Gastroesophageal sphincter (tissue), 4 donors: ENCODE measurements around the gene HDAC4. TPM values are rescaled to one million over a fixed set of nuclear protein-coding genes. Genes with fewer than 3 reads are reported as not detected.

Experiments
- ATAC-seq: fragments of 150-250 bp; one replicate; pipeline ENCODE4 v1.9.1; 2016; ENCODE audit warnings: mild to moderate bottlenecking, moderate library complexity
- H3K27ac ChIP-seq, 4 donors: fragments of 200-600 bp; sonication (generic) in 3 of 4; 1 replicate in 3 of 4; 2 replicates in 1 of 4; pipeline ENCODE4 v1.5.1; 2016 to 2019
- H3K27me3 ChIP-seq: fragments of 200-600 bp; sonication (generic); one replicate; pipeline ENCODE4 v1.5.1; 2019
- H3K36me3 ChIP-seq, 2 donors: fragments of 200-600 bp; sonication (generic); one replicate each; pipeline ENCODE4 v1.5.1; 2019; ENCODE audit warnings: control low read depth in 1 of 2
- H3K4me1 ChIP-seq, 3 donors: fragments of 200-600 bp; sonication (generic); 1 replicate in 2 of 3; 2 replicates in 1 of 3; pipeline ENCODE4 v1.5.1; 2016 to 2019; ENCODE audit warnings: control low read depth in 2 of 3
- H3K4me3 ChIP-seq, 2 donors: fragments of 200-600 bp; sonication (generic); one replicate each; pipeline ENCODE4 v1.5.1; 2019; ENCODE audit warnings: mild to moderate bottlenecking in 1 of 2, moderate library complexity in 1 of 2
- H3K9me3 ChIP-seq, 3 donors: fragments of 200-600 bp; sonication (generic); one replicate each; pipeline ENCODE4 v1.5.1; 2017 to 2019; ENCODE audit warnings: control low read depth in 2 of 3
- CTCF ChIP-seq, 4 experiments: fragments of 200-600 bp in 2 of 4; fragments of 450-650 bp in 2 of 4; sonication (generic) in 1 of 4; IDR thresholded peaks; one replicate each; pipeline ENCODE4 v1.5.1; 2017 to 2019; ENCODE audit warnings: antibody characterized with exemption in 4 of 4, mild to moderate bottlenecking in 2 of 4, moderate library complexity in 2 of 4
- EP300 ChIP-seq: sonication (generic); formaldehyde crosslinking; IDR thresholded peaks from one replicate; pipeline ENCODE4 v1.6.1; 2017; ENCODE audit warnings: antibody characterized with exemption, mild to moderate bottlenecking
- POLR2A ChIP-seq, 2 donors: fragments of 450-650 bp; IDR thresholded peaks; one replicate each; pipeline ENCODE4 v1.6.1; 2017; ENCODE audit warnings: antibody characterized with exemption in 2 of 2, mild to moderate bottlenecking in 2 of 2, moderate library complexity in 1 of 2
- POLR2AphosphoS5 ChIP-seq: sonication (generic); formaldehyde crosslinking; IDR thresholded peaks from one replicate; pipeline ENCODE4 v1.6.1; 2017; ENCODE audit warnings: antibody characterized with exemption
- WGBS, 2 donors: methylation state at CpG; one replicate each; pipeline ENCODE4 v1.1.5; 2018; ENCODE audit warnings: low coverage in 1 of 2; 5-methylcytosine and 5-hydroxymethylcytosine counted together
- total RNA-seq, 4 donors: library from RNA; depleted of rRNA; stranded (reverse); fragments of >200 nt; gene quantifications; one replicate each; pipeline ENCODE4 v1.1.0, GENCODE V29; 2016

HDAC4 gene
- total RNA-seq, 4 donors from 2014 or later: 41.3 to 104 (median 85.8) TPM

DNA sequence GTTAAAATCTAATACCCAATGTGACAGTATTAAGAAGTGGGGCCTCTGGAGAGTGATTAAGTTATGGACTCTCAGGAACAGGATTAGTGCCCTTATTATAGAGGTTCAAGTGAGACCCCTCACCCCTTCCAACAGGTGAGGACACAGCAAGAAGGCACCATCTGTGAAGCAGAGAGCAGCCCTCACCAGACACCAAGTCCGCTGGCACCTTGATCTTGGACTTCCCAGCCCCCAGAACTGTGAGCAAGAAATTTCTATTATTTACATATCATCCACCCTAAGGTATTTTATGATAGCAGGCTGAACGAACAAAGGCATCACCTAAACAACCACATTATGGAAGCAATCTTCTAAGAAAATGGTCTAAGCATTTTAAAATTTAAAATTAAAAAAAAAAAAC is 59.0 kb downstream of the HDAC4 start:
- Histone ChIP-seq H3K27ac (peak overlapping the region in 3 of 4 donors; percentile 55 to 73 (median 72)), H3K4me3 (no peak overlapping the region), H3K36me3 (no peaks in the 10 kb centered on the region), H3K9me3 (no peaks in the 10 kb centered on the region), H3K4me1 (peaks cover 0 to 84% (median 15%) of the 10 kb centered on the region in 3 donors), H3K27me3 (no peaks in the 10 kb centered on the region)
- no peak for TF ChIP-seq POLR2AphosphoS5
- no peak for TF ChIP-seq EP300
- TF ChIP-seq CTCF (IDR thresholded peaks at IDR 0.05): no peak
- no peak for TF ChIP-seq POLR2A (IDR thresholded peaks at IDR 0.05)
- 69% methylated on average over 2 of the region's 2 CpGs; no CpG with 5 or more reads in 1 of the 2 donors for WGBS, 2 donors
- no peak for ATAC-seq

- Histone ChIP-seq H3K9me3 (no peaks in the 10 kb centered on the region), H3K27me3 (no peaks in the 10 kb centered on the region), H3K4me1 (peaks cover 0 to 83% (median 15%) of the 10 kb centered on the region in 3 donors), H3K36me3 (no peaks in the 10 kb centered on the region), H3K27ac (peak overlapping the region in 3 of 4 donors; percentile 55 to 73 (median 72)), H3K4me3 (no peak overlapping the region)
- TF ChIP-seq EP300 (no peak), CTCF (IDR thresholded peaks at IDR 0.05) (no peak), POLR2A (IDR thresholded peaks at IDR 0.05) (no peak), POLR2AphosphoS5 (no peak)
- WGBS, 2 donors: 33 to 48% methylated on average over 1 to 3 of the region's 8 CpGs
- ATAC-seq: no peak
These were observed 59.6 kb downstream of the HDAC4 start for GRCh38 chr2:239341146-239341732.

GRCh38 chr2:239339726-239340601 is 60.9 kb downstream of the HDAC4 start:
- no peak overlapping the region for H3K4me3 ChIP-seq
- TF ChIP-seq CTCF (IDR thresholded peaks at IDR 0.05) (no peak), POLR2AphosphoS5 (no peak), POLR2A (IDR thresholded peaks at IDR 0.05) (no peak), EP300 (no peak)
- peak overlapping the region in 3 of 4 donors; percentile 55 to 73 (median 72) for H3K27ac ChIP-seq
- H3K27me3 ChIP-seq: no peaks in the 10 kb centered on the region
- H3K36me3 ChIP-seq: no peaks in the 10 kb centered on the region
- no peaks in the 10 kb centered on the region for H3K9me3 ChIP-seq
- WGBS, 2 donors: 60% methylated on average over 1 of the region's 7 CpGs; no CpG with 5 or more reads in 1 of the 2 donors
- no peak for ATAC-seq
- peaks cover 0 to 71% (median 12%) of the 10 kb centered on the region in 3 donors for H3K4me1 ChIP-seq

DNA sequence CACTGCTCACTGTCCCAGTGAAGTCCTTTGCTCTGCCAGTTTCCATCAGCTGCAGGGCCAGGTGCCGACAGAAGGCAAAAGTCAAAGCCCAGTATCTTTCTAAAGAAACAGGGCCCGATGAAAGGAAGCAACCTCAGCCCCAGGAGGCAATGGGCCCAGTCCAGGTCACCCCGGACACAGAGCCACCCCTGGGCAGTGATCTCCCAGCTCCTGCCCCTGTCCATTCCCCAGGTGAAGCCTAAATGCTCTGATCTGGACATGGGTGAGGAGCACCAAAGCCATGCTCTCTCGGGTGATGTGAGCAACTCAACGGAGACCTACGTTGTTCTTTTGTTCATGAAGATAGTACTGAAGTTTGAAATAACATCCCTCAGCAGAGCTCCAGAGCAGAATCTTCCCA is 61.6 kb downstream of the HDAC4 start:
- H3K4me1 ChIP-seq: peaks cover 0 to 71% (median 11%) of the 10 kb centered on the region in 3 donors
- TF ChIP-seq CTCF (IDR thresholded peaks at IDR 0.05): no peak
- TF ChIP-seq EP300: no peak
- no peak for TF ChIP-seq POLR2AphosphoS5
- TF ChIP-seq POLR2A (IDR thresholded peaks at IDR 0.05): no peak

More for the DNA sequence above, 61.6 kb downstream of the HDAC4 start:
- WGBS, 2 donors: no CpG with 5 or more reads among the region's 6 CpGs
- no peaks in the 10 kb centered on the region for H3K36me3 ChIP-seq
- no peaks in the 10 kb centered on the region for H3K9me3 ChIP-seq
- H3K4me3 ChIP-seq: no peak overlapping the region
- H3K27ac ChIP-seq: peak overlapping the region in 3 of 4 donors; percentile 72 to 75 (median 73)
- no peak for ATAC-seq
- no peaks in the 10 kb centered on the region for H3K27me3 ChIP-seq
